ENCODE data around the gene FAM210B. TPM values are rescaled to one million over a fixed set of nuclear protein-coding genes. Genes with fewer than 3 reads are reported as not detected.

The FAM210B gene
- total RNA-seq, 2 experiments from 2014 or later: 3.7 to 4.5 TPM

- no peak for DNase-seq
- Mint-ChIP-seq H3K4me1 (ENCODE audit: low read depth) (peaks cover 16% of the 10 kb centered on the region), H3K4me3 (no peak overlapping the region), H3K27me3 (no peaks in the 10 kb centered on the region), H3K36me3 (ENCODE audit: low read depth) (peaks cover 1% of the 10 kb centered on the region), H3K9me3 (no peaks in the 10 kb centered on the region), H3K27ac (no peak overlapping the region)
- POLR2A ChIA-PET: no interaction called here
- no peak for ATAC-seq
- TF ChIP-seq CTCF (IDR thresholded peaks at IDR 0.05): no peak
- intact Hi-C loops (cut with micrococcal nuclease): no loop called here
- CTCF ChIA-PET: no interaction called here
Observed at GRCh38 chr20:56362833-56363413, 4.1 kb downstream of the FAM210B start.

GRCh38 chr20:56363491-56363890 is 4.7 kb downstream of the FAM210B start:
- H3K4me1 Mint-ChIP-seq (ENCODE audit: low read depth): peaks cover 12% of the 10 kb centered on the region
- DNase-seq: no peak
- intact Hi-C loops (cut with micrococcal nuclease): no loop called here
- no peak overlapping the region for H3K4me3 Mint-ChIP-seq
- no peaks in the 10 kb centered on the region for H3K27me3 Mint-ChIP-seq
- TF ChIP-seq CTCF (IDR thresholded peaks at IDR 0.05): no peak
- H3K9me3 Mint-ChIP-seq: no peaks in the 10 kb centered on the region
- H3K27ac Mint-ChIP-seq: no peak overlapping the region
- peaks cover 1% of the 10 kb centered on the region for H3K36me3 Mint-ChIP-seq (ENCODE audit: low read depth)
- CTCF ChIA-PET: no interaction called here
- ATAC-seq: no peak
- POLR2A ChIA-PET: no interaction called here

GRCh38 chr20:56368351-56369134 is 9.8 kb downstream of the FAM210B start:
- no peak overlapping the region for H3K27ac Mint-ChIP-seq
- H3K9me3 Mint-ChIP-seq: no peaks in the 10 kb centered on the region
- DNase-seq: no peak
- peaks cover 9% of the 10 kb centered on the region for H3K4me1 Mint-ChIP-seq (ENCODE audit: low read depth)
- ChIA-PET CTCF (no interaction called here), POLR2A (interaction anchor here (0.9 to 1.9 kb wide), 3 partner anchors 9 to 20 kb away, joined by 3 to 6 read pairs (median 4); partner anchors contain the start of gene FAM210B)
- H3K27me3 Mint-ChIP-seq: no peaks in the 10 kb centered on the region
- ATAC-seq: no peak
- no peak overlapping the region for H3K4me3 Mint-ChIP-seq
- no peak for TF ChIP-seq CTCF (IDR thresholded peaks at IDR 0.05)
- intact Hi-C loops (cut with micrococcal nuclease): no loop called here
- peaks cover 33% of the 10 kb centered on the region for H3K36me3 Mint-ChIP-seq (ENCODE audit: low read depth)

- CTCF ChIA-PET: no interaction called here
- H3K9me3 Mint-ChIP-seq: no peaks in the 10 kb centered on the region
- TF ChIP-seq CTCF (IDR thresholded peaks at IDR 0.05): no peak
- intact Hi-C loops (cut with micrococcal nuclease): no loop called here
- DNase-seq (no peak), ATAC-seq (no peak)
- H3K27me3 Mint-ChIP-seq: no peaks in the 10 kb centered on the region
- H3K4me1 Mint-ChIP-seq (ENCODE audit: low read depth): peaks cover 13% of the 10 kb centered on the region
- no peak overlapping the region for H3K27ac Mint-ChIP-seq
- POLR2A ChIA-PET: interaction anchor here (0.9 to 1.9 kb wide), 3 partner anchors 9 to 19 kb away, joined by 3 to 6 read pairs (median 4); partner anchors contain the start of gene FAM210B
- H3K36me3 Mint-ChIP-seq (ENCODE audit: low read depth): peaks cover 35% of the 10 kb centered on the region
- H3K4me3 Mint-ChIP-seq: no peak overlapping the region
Observed at GRCh38 chr20:56369179-56369578, 10.4 kb downstream of the FAM210B start.

GRCh38 chr20:56371977-56372376 is 13.2 kb downstream of the FAM210B start:
- intact Hi-C loops (cut with micrococcal nuclease): no loop called here
- POLR2A ChIA-PET: interaction anchor here (0.6 to 1.8 kb wide), 4 partner anchors 9 to 1020 kb away, joined by 3 to 7 read pairs (median 4); partner anchors contain the start of gene FAM210B
- no peaks in the 10 kb centered on the region for H3K9me3 Mint-ChIP-seq
- CTCF ChIA-PET: interaction anchor here (0.9 kb wide), 1 partner anchor 28 kb away, joined by 3 read pairs; no protein-coding TSS in a partner anchor
- no peak for DNase-seq
- H3K27ac Mint-ChIP-seq: no peak overlapping the region
- no peak for ATAC-seq
- peaks cover 49% of the 10 kb centered on the region for H3K36me3 Mint-ChIP-seq (ENCODE audit: low read depth)
- H3K27me3 Mint-ChIP-seq: no peaks in the 10 kb centered on the region
- peaks cover 17% of the 10 kb centered on the region for H3K4me1 Mint-ChIP-seq (ENCODE audit: low read depth)
- TF ChIP-seq CTCF (IDR thresholded peaks at IDR 0.05): no peak
- no peak overlapping the region for H3K4me3 Mint-ChIP-seq
